ENCODE data around the gene C1orf35.

DNA sequence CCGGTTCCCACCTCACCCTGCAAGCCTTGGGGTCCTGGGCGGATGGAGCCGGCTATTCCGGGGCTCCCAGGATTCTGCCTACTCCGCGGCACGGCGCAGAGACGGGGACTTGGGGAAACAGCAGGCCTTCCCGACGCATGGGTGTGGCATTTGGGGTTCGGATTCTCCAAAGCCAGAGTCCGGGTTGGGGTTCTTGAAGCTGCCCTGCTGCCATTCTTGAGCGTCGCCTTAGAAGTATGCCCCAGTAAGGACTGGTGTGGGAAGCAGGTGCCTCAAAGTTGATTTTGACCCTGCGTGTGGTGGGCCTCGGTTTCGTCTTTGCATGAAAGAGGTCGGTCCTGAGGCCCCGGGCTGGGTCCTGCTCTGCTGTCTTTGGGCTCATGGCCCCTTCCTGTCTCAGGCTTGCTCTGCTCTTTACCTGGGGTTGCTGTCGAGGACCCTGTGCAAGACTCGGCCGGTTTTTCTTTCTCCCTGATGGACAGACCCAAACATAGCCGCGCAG lies 37.6 kb upstream of the C1orf35 start:
- no peak for TF ChIP-seq POLR2AphosphoS5 (IDR thresholded peaks at IDR 0.05; ENCODE audit: low read depth)
- TF ChIP-seq, protein P1, sequence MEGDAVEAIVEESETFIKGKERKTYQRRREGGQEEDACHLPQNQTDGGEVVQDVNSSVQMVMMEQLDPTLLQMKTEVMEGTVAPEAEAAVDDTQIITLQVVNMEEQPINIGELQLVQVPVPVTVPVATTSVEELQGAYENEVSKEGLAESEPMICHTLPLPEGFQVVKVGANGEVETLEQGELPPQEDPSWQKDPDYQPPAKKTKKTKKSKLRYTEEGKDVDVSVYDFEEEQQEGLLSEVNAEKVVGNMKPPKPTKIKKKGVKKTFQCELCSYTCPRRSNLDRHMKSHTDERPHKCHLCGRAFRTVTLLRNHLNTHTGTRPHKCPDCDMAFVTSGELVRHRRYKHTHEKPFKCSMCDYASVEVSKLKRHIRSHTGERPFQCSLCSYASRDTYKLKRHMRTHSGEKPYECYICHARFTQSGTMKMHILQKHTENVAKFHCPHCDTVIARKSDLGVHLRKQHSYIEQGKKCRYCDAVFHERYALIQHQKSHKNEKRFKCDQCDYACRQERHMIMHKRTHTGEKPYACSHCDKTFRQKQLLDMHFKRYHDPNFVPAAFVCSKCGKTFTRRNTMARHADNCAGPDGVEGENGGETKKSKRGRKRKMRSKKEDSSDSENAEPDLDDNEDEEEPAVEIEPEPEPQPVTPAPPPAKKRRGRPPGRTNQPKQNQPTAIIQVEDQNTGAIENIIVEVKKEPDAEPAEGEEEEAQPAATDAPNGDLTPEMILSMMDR (IDR thresholded peaks at IDR 0.05; ENCODE audit: insufficient read depth, low read length): no peak
- no peak for TF ChIP-seq GABPA (IDR thresholded peaks at IDR 0.05; ENCODE audit: low read depth)
- TF ChIP-seq, protein P2, sequence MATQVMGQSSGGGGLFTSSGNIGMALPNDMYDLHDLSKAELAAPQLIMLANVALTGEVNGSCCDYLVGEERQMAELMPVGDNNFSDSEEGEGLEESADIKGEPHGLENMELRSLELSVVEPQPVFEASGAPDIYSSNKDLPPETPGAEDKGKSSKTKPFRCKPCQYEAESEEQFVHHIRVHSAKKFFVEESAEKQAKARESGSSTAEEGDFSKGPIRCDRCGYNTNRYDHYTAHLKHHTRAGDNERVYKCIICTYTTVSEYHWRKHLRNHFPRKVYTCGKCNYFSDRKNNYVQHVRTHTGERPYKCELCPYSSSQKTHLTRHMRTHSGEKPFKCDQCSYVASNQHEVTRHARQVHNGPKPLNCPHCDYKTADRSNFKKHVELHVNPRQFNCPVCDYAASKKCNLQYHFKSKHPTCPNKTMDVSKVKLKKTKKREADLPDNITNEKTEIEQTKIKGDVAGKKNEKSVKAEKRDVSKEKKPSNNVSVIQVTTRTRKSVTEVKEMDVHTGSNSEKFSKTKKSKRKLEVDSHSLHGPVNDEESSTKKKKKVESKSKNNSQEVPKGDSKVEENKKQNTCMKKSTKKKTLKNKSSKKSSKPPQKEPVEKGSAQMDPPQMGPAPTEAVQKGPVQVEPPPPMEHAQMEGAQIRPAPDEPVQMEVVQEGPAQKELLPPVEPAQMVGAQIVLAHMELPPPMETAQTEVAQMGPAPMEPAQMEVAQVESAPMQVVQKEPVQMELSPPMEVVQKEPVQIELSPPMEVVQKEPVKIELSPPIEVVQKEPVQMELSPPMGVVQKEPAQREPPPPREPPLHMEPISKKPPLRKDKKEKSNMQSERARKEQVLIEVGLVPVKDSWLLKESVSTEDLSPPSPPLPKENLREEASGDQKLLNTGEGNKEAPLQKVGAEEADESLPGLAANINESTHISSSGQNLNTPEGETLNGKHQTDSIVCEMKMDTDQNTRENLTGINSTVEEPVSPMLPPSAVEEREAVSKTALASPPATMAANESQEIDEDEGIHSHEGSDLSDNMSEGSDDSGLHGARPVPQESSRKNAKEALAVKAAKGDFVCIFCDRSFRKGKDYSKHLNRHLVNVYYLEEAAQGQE (IDR thresholded peaks at IDR 0.05; ENCODE audit: insufficient replicate concordance, low read depth): no peak
